Lung (tissue), 12 donors: ENCODE measurements around the gene BPIFB6. TPM values are rescaled to one million over a fixed set of nuclear protein-coding genes. Genes with fewer than 3 reads are reported as not detected.

Experiments
- ATAC-seq: fragments of 200-7000 bp; cut with Tn5 transposase; one replicate; pipeline ENCODE4 v1.9.1; 2020; ENCODE audit warnings: moderate number of reproducible peaks; ENCODE audit not compliant: insufficient read depth, low FRiP score
- DNase-seq, 3 donors: peaks; one replicate each; pipeline ENCODE4 v3.0.0-alpha.2; 2013 to 2017
- H3K27ac ChIP-seq, 2 donors: one replicate each; pipeline ENCODE4 v1.5.1; 2013; ENCODE audit warnings: mild to moderate bottlenecking in 2 of 2, moderate library complexity in 2 of 2, control low read depth in 1 of 2, inconsistent platforms in 1 of 2, low read depth in 1 of 2, low read length in 1 of 2
- H3K27me3 ChIP-seq, 3 donors: one replicate each; pipeline ENCODE4 v1.5.1; 2013; ENCODE audit warnings: low read length in 2 of 3; ENCODE audit not compliant: control insufficient read depth in 3 of 3, insufficient read depth in 3 of 3
- H3K36me3 ChIP-seq, 4 donors: one replicate each; pipeline ENCODE4 v1.5.1; 2013; ENCODE audit warnings: low read length in 4 of 4, mild to moderate bottlenecking in 1 of 4, moderate library complexity in 1 of 4; ENCODE audit not compliant: control insufficient read depth in 4 of 4, insufficient read depth in 4 of 4
- H3K4me1 ChIP-seq, 5 donors: one replicate each; pipeline ENCODE4 v1.5.1; 2013; ENCODE audit warnings: low read length in 5 of 5, mild to moderate bottlenecking in 2 of 5, moderate library complexity in 1 of 5; ENCODE audit not compliant: control insufficient read depth in 5 of 5, insufficient read depth in 5 of 5
- H3K4me3 ChIP-seq: one replicate; pipeline ENCODE4 v1.5.1; 2013; ENCODE audit warnings: mild to moderate bottlenecking, control low read depth, moderate library complexity
- H3K9ac ChIP-seq, 2 donors: one replicate each; pipeline ENCODE4 v1.5.1; 2013; ENCODE audit warnings: low read length in 2 of 2, control low read depth in 1 of 2; ENCODE audit not compliant: insufficient read depth in 1 of 2
- H3K9me3 ChIP-seq, 4 donors: one replicate each; pipeline ENCODE4 v1.5.1; 2013; ENCODE audit warnings: low read length in 3 of 4, mild to moderate bottlenecking in 1 of 4, moderate library complexity in 1 of 4; ENCODE audit not compliant: control insufficient read depth in 4 of 4, insufficient read depth in 3 of 4
- CTCF ChIP-seq: IDR thresholded peaks from 2 replicates; pipeline ENCODE4 v1.5.1; 2012; ENCODE audit warnings: mild to moderate bottlenecking; ENCODE audit errors: control extremely low read depth, extremely low read depth
- WGBS, 2 donors: extraction: QIAGEN DNeasy Blood & Tissue Kit; methylation state at CpG; one replicate each; pipeline ENCODE4 v1.1.7; 2013; 5-methylcytosine and 5-hydroxymethylcytosine counted together
- polyA plus RNA-seq, 2 donors: library from polyadenylated mRNA; stranded (reverse); fragments of 200-250 nt; gene quantifications; one replicate each; pipeline ENCODE4 v1.2.1, GENCODE V29; 2013
- total RNA-seq, 2 donors: library from RNA; depleted of rRNA in 1 of 2; stranded (reverse); fragments of >200 nt in 1 of 2; gene quantifications; one replicate each; pipeline ENCODE4 v1.2.1, GENCODE V29; 2014 to 2021
- donor health status: control.
- donor health status: control.
- donor health status: Bipolar disorder and iron deficiency.
- donor health status: healthy.
- donor health status: DM: yes; HTN: yes; CAD: no.

BPIFB6 gene
- total and polyA plus RNA-seq, 4 donors = not detected

- no peak for ATAC-seq
Measured at GRCh38 chr20:33033381-33033780, 1.9 kb downstream of the BPIFB6 start.

DNA sequence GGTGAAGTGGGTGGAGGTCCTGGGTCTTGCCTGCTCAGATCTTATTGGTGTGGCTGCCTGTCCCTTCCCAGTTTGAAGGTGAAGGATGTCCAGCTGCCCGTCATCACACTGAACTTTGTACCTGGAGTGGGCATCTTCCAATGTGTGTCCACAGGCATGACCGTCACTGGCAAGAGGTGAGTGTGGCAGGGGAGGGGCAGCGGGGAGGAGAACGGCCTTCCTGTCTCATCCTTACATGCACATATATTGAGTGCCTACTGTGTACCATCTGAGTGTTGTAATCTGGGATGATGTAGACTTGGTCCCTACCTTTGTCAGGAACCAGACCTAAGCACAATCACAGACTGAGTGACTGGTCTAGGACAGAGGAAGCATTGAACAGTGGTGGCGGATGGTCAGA is 2.7 kb downstream of the BPIFB6 start:
- ATAC-seq (no peak), DNase-seq (no peak)
- H3K9ac ChIP-seq = no peak overlapping the region
- H3K9me3 ChIP-seq = peaks cover 0 to 5% (median 2%) of the 10 kb centered on the region in 4 donors
- H3K27ac ChIP-seq = no peak overlapping the region
- H3K4me1 ChIP-seq = no peaks in the 10 kb centered on the region
- peaks cover 0 to 15% (median 2%) of the 10 kb centered on the region in 3 donors for H3K27me3 ChIP-seq
- no peaks in the 10 kb centered on the region for H3K36me3 ChIP-seq
- H3K4me3 ChIP-seq = no peak overlapping the region
- no peak for TF ChIP-seq CTCF
- WGBS, 2 donors = 89 to 94% methylated on average over 5 of the region's 5 CpGs

More at GRCh38 chr20:33033381-33033780, 1.9 kb downstream of the BPIFB6 start:
- Histone ChIP-seq H3K9ac (no peak overlapping the region), H3K27me3 (peaks cover 0 to 13% (median 2%) of the 10 kb centered on the region in 3 donors), H3K36me3 (no peaks in the 10 kb centered on the region), H3K4me1 (no peaks in the 10 kb centered on the region), H3K27ac (no peak overlapping the region), H3K4me3 (no peak overlapping the region), H3K9me3 (peaks cover 0 to 5% (median 2%) of the 10 kb centered on the region in 4 donors)
- TF ChIP-seq CTCF = no peak
- no peak for DNase-seq
- WGBS, 2 donors = 75 to 81% methylated on average over 5 of the region's 5 CpGs

GRCh38 chr20:33034901-33035492 is 3.5 kb downstream of the BPIFB6 start:
- H3K9ac ChIP-seq = no peak overlapping the region
- DNase-seq = no peak
- H3K9me3 ChIP-seq = peaks cover 0 to 5% (median 2%) of the 10 kb centered on the region in 4 donors
- no peaks in the 10 kb centered on the region for H3K36me3 ChIP-seq
- TF ChIP-seq CTCF = no peak
- peaks cover 2 to 15% (median 3%) of the 10 kb centered on the region in 3 donors for H3K27me3 ChIP-seq
- H3K27ac ChIP-seq = no peak overlapping the region
- H3K4me3 ChIP-seq = no peak overlapping the region
- WGBS, 2 donors = 78 to 87% methylated on average over 6 of the region's 6 CpGs
- H3K4me1 ChIP-seq = no peaks in the 10 kb centered on the region
- ATAC-seq = no peak

GRCh38 chr20:33037456-33037855 is 6.0 kb downstream of the BPIFB6 start:
- TF ChIP-seq CTCF = no peak
- 70 to 73% methylated on average over 5 of the region's 5 CpGs for WGBS, 2 donors

More at GRCh38 chr20:33037456-33037855, 6.0 kb downstream of the BPIFB6 start:
- DNase-seq (no peak), ATAC-seq (no peak)
- Histone ChIP-seq H3K36me3 (no peaks in the 10 kb centered on the region), H3K27me3 (peaks cover 2 to 15% (median 3%) of the 10 kb centered on the region in 3 donors), H3K27ac (no peak overlapping the region), H3K4me3 (no peak overlapping the region), H3K4me1 (no peaks in the 10 kb centered on the region), H3K9ac (no peak overlapping the region), H3K9me3 (peaks cover 0 to 5% (median 2%) of the 10 kb centered on the region in 4 donors)
